CD14-positive monocyte (primary cell): ENCODE results near the gene POR. TPM values are rescaled to one million over a fixed set of nuclear protein-coding genes. Genes with fewer than 3 reads are reported as not detected.

Experiments used
- DNase-seq, 3 donors: peaks; one replicate each; pipeline ENCODE4 v3.0.0-alpha.2; 2011 to 2022
- H2AFZ ChIP-seq: 2 replicates; pipeline ENCODE4 v1.6.0; 2012; ENCODE audit warnings: mild to moderate bottlenecking, low read depth, low read length, inconsistent platforms; ENCODE audit not compliant: insufficient read depth, poor library complexity, severe bottlenecking
- H3K27ac ChIP-seq, 2 donors: 1 replicate in 1 of 2; 2 replicates in 1 of 2; pipeline ENCODE4 v1.5.1; 2012 to 2013; ENCODE audit warnings: low read length in 2 of 2, control low read depth in 1 of 2, inconsistent platforms in 1 of 2, low read depth in 1 of 2, mild to moderate bottlenecking in 1 of 2
- H3K27me3 ChIP-seq, 2 donors: one replicate each; pipeline versions ENCODE4 v1.6.0 to v1.6.1; 2011 to 2013; ENCODE audit warnings: low read length in 2 of 2; ENCODE audit not compliant: control insufficient read depth in 2 of 2, insufficient read depth in 2 of 2
- H3K36me3 ChIP-seq, 2 donors: replicated peaks in 1 of 2; 1 replicate in 1 of 2; 2 replicates in 1 of 2; pipeline versions ENCODE4 v1.5.1 to v1.6.1; 2012 to 2013; ENCODE audit warnings: low read length in 2 of 2, control low read depth in 1 of 2, inconsistent platforms in 1 of 2, mild to moderate bottlenecking in 1 of 2; ENCODE audit not compliant: insufficient read depth in 2 of 2, control insufficient read depth in 1 of 2
- H3K4me1 ChIP-seq, 2 donors: 1 replicate in 1 of 2; 2 replicates in 1 of 2; pipeline versions ENCODE4 v1.5.1 to v1.6.1; 2012 to 2013; ENCODE audit warnings: low read length in 2 of 2, control low read depth in 1 of 2, inconsistent platforms in 1 of 2, mild to moderate bottlenecking in 1 of 2, moderate library complexity in 1 of 2; ENCODE audit not compliant: insufficient read depth in 2 of 2, control insufficient read depth in 1 of 2
- H3K4me2 ChIP-seq: replicated peaks from 2 replicates; pipeline ENCODE3; 2012; ENCODE audit warnings: low read length, moderate library complexity, mild to moderate bottlenecking; ENCODE audit not compliant: poor library complexity, severe bottlenecking; ENCODE audit errors: extremely low read depth
- H3K4me3 ChIP-seq, 3 experiments: fragments of 200-600 bp in 1 of 3; sonication (generic) in 1 of 3; replicated peaks in 1 of 3; 1 replicate in 2 of 3; 2 replicates in 1 of 3; pipeline ENCODE4 v1.5.1; 2011 to 2013; ENCODE audit warnings: low read length in 3 of 3, mild to moderate bottlenecking in 3 of 3, control low read depth in 2 of 3, low read depth in 2 of 3, inconsistent platforms in 1 of 3, moderate library complexity in 1 of 3
- H3K79me2 ChIP-seq: 2 replicates; pipeline ENCODE4 v1.6.0; 2012; ENCODE audit warnings: mild to moderate bottlenecking, control low read depth, inconsistent platforms, low read length, moderate library complexity; ENCODE audit not compliant: insufficient read depth
- H3K9ac ChIP-seq: 2 replicates; pipeline ENCODE4 v1.6.0; 2017; ENCODE audit warnings: low read length, mild to moderate bottlenecking; ENCODE audit not compliant: insufficient read depth, poor library complexity, severe bottlenecking
- H3K9me3 ChIP-seq, 2 donors: replicated peaks in 1 of 2; 1 replicate in 1 of 2; 2 replicates in 1 of 2; pipeline versions ENCODE4 v1.5.1 to v1.6.1; 2012 to 2013; ENCODE audit warnings: low read length in 2 of 2, control low read depth in 1 of 2; ENCODE audit not compliant: control insufficient read depth in 1 of 2, insufficient read depth in 1 of 2
- H4K20me1 ChIP-seq: 2 replicates; pipeline ENCODE4 v1.6.0; 2012; ENCODE audit warnings: mild to moderate bottlenecking, low read length, control low read depth, moderate library complexity; ENCODE audit not compliant: insufficient read depth
- H3K27ac Mint-ChIP-seq, 7 donors: one replicate each; pipeline ENCODE4 v1.8.0; 2020; ENCODE audit warnings: mild to moderate bottlenecking in 7 of 7, mixed read lengths in 7 of 7, moderate library complexity in 6 of 7, inconsistent platforms in 2 of 7
- H3K27me3 Mint-ChIP-seq, 3 donors: one replicate each; pipeline ENCODE4 v1.8.0; 2021 to 2022; ENCODE audit warnings: low read depth in 3 of 3, mild to moderate bottlenecking in 3 of 3, mixed read lengths in 3 of 3, moderate library complexity in 3 of 3, inconsistent platforms in 1 of 3
- H3K36me3 Mint-ChIP-seq, 2 donors: one replicate each; pipeline ENCODE4 v1.8.0; 2020; ENCODE audit warnings: mixed read lengths in 2 of 2, inconsistent platforms in 1 of 2, mild to moderate bottlenecking in 1 of 2
- H3K4me1 Mint-ChIP-seq: one replicate; pipeline ENCODE4 v1.8.0; 2020; ENCODE audit warnings: mild to moderate bottlenecking, mixed read lengths
- H3K4me3 Mint-ChIP-seq, 2 donors: one replicate each; pipeline ENCODE4 v1.8.0; 2020; ENCODE audit warnings: mild to moderate bottlenecking in 2 of 2, mixed read lengths in 2 of 2, moderate library complexity in 1 of 2
- H3K9me3 Mint-ChIP-seq, 7 donors: one replicate each; pipeline ENCODE4 v1.8.0; 2020 to 2022; ENCODE audit warnings: mixed read lengths in 7 of 7, mild to moderate bottlenecking in 6 of 7, moderate library complexity in 6 of 7, inconsistent platforms in 2 of 7
- CTCF ChIP-seq: fragments of 200-600 bp; IDR thresholded peaks from one replicate; pipeline ENCODE4 v1.8.0; 2022; ENCODE audit warnings: antibody characterized with exemption, mild to moderate bottlenecking
- whole genome bisulfite sequencing: methylation state at CpG from one replicate; pipeline ENCODE4 v1.1.5; 2013; ENCODE audit warnings: missing lambda C conversion rate; ENCODE audit not compliant: insufficient coverage; 5-methylcytosine and 5-hydroxymethylcytosine counted together
- intact Hi-C, 2 donors: fragments of 100-400 bp; cut with micrococcal nuclease; formaldehyde crosslinking; loops; one replicate each; pipeline versions ENCODE4 v1.15.0 to v1.15.1; 2023
- polyA plus RNA-seq, 3 donors: library from polyadenylated mRNA; depleted of rRNA in 1 of 3; unstranded in 2 of 3; stranded (reverse) in 1 of 3; fragments of 300-500 nt in 2 of 3; fragments of >200 nt in 1 of 3; fragmentation: Illumina TruSeq in 2 of 3; gene quantifications; 1 replicate in 2 of 3; 2 replicates in 1 of 3; pipeline ENCODE4 v1.2.3, GENCODE V29; 2012 to 2021

POR gene
- polyA plus RNA-seq, 3 donors, result 90.5 to 102 (median 98.1) TPM

- no peak for DNase-seq
- Mint-ChIP-seq H3K36me3 (peaks cover 48 to 77% of the 10 kb centered on the region in 2 donors), H3K9me3 (peaks cover 0 to 2% (median 0%) of the 10 kb centered on the region in 7 donors), H3K27me3 (no peaks in the 10 kb centered on the region), H3K4me1 (no peaks in the 10 kb centered on the region), H3K4me3 (no peak overlapping the region), H3K27ac (peak overlapping the region in 1 of 7 donors; percentile 57)
- H3K79me2 ChIP-seq, result no peaks in the 10 kb centered on the region
- no peaks in the 10 kb centered on the region for H3K27me3 ChIP-seq
- no peaks in the 10 kb centered on the region for H3K9me3 ChIP-seq
- no peak overlapping the region for H3K27ac ChIP-seq
- no peak overlapping the region for H3K4me3 ChIP-seq
- H2AFZ ChIP-seq, result no peak overlapping the region
- peaks cover 70 to 88% of the 10 kb centered on the region in 2 donors for H3K36me3 ChIP-seq
- no peak overlapping the region for H3K4me2 ChIP-seq
- H3K9ac ChIP-seq, result no peak overlapping the region
- H4K20me1 ChIP-seq, result peaks cover 31% of the 10 kb centered on the region
- WGBS, result 98% methylated on average over 10 of the region's 12 CpGs
- intact Hi-C loops, result no loop called here
- H3K4me1 ChIP-seq, result no peaks in the 10 kb centered on the region
- TF ChIP-seq CTCF, result no peak
These were observed 66.2 kb downstream of the POR start for GRCh38 chr7:75981203-75981452.

- Mint-ChIP-seq H3K4me3 (no peak overlapping the region), H3K27ac (peak overlapping the region in 3 of 7 donors; percentile 19 to 57 (median 40)), H3K36me3 (peaks cover 49 to 80% of the 10 kb centered on the region in 2 donors), H3K9me3 (peaks cover 0 to 2% (median 0%) of the 10 kb centered on the region in 7 donors), H3K4me1 (no peaks in the 10 kb centered on the region), H3K27me3 (no peaks in the 10 kb centered on the region)
- no peaks in the 10 kb centered on the region for H3K9me3 ChIP-seq
- H3K27ac ChIP-seq, result no peak overlapping the region
- no peak overlapping the region for H3K4me3 ChIP-seq
- H4K20me1 ChIP-seq, result peaks cover 36% of the 10 kb centered on the region
- no peak overlapping the region for H2AFZ ChIP-seq
- no peak overlapping the region for H3K4me2 ChIP-seq
- 90% methylated on average over 36 of the region's 38 CpGs for WGBS
- intact Hi-C loops, result no loop called here
- no peaks in the 10 kb centered on the region for H3K4me1 ChIP-seq
- peaks cover 75 to 92% of the 10 kb centered on the region in 2 donors for H3K36me3 ChIP-seq
- no peak for DNase-seq
- H3K79me2 ChIP-seq, result no peaks in the 10 kb centered on the region
- no peak overlapping the region for H3K9ac ChIP-seq
- no peaks in the 10 kb centered on the region for H3K27me3 ChIP-seq
- no peak for TF ChIP-seq CTCF
These were observed 66.7 kb downstream of the POR start for GRCh38 chr7:75981453-75982305.
